Lung (tissue), 12 donors: Measurements from ENCODE around the gene UBR1. TPM values are rescaled to one million over a fixed set of nuclear protein-coding genes. Genes with fewer than 3 reads are reported as not detected.

Experiments used
- ATAC-seq: fragments of 200-7000 bp; cut with Tn5 transposase; one replicate; pipeline ENCODE4 v1.9.1; 2020; ENCODE audit warnings: moderate number of reproducible peaks; ENCODE audit not compliant: insufficient read depth, low FRiP score
- DNase-seq, 3 donors: peaks; one replicate each; pipeline ENCODE4 v3.0.0-alpha.2; 2013 to 2017
- H3K27ac ChIP-seq, 2 donors: one replicate each; pipeline ENCODE4 v1.5.1; 2013; ENCODE audit warnings: mild to moderate bottlenecking in 2 of 2, moderate library complexity in 2 of 2, control low read depth in 1 of 2, inconsistent platforms in 1 of 2, low read depth in 1 of 2, low read length in 1 of 2
- H3K27me3 ChIP-seq, 3 donors: one replicate each; pipeline ENCODE4 v1.5.1; 2013; ENCODE audit warnings: low read length in 2 of 3; ENCODE audit not compliant: control insufficient read depth in 3 of 3, insufficient read depth in 3 of 3
- H3K36me3 ChIP-seq, 4 donors: one replicate each; pipeline ENCODE4 v1.5.1; 2013; ENCODE audit warnings: low read length in 4 of 4, mild to moderate bottlenecking in 1 of 4, moderate library complexity in 1 of 4; ENCODE audit not compliant: control insufficient read depth in 4 of 4, insufficient read depth in 4 of 4
- H3K4me1 ChIP-seq, 5 donors: one replicate each; pipeline ENCODE4 v1.5.1; 2013; ENCODE audit warnings: low read length in 5 of 5, mild to moderate bottlenecking in 2 of 5, moderate library complexity in 1 of 5; ENCODE audit not compliant: control insufficient read depth in 5 of 5, insufficient read depth in 5 of 5
- H3K4me3 ChIP-seq: one replicate; pipeline ENCODE4 v1.5.1; 2013; ENCODE audit warnings: mild to moderate bottlenecking, control low read depth, moderate library complexity
- H3K9ac ChIP-seq, 2 donors: one replicate each; pipeline ENCODE4 v1.5.1; 2013; ENCODE audit warnings: low read length in 2 of 2, control low read depth in 1 of 2; ENCODE audit not compliant: insufficient read depth in 1 of 2
- H3K9me3 ChIP-seq, 4 donors: one replicate each; pipeline ENCODE4 v1.5.1; 2013; ENCODE audit warnings: low read length in 3 of 4, mild to moderate bottlenecking in 1 of 4, moderate library complexity in 1 of 4; ENCODE audit not compliant: control insufficient read depth in 4 of 4, insufficient read depth in 3 of 4
- WGBS, 2 donors: extraction: QIAGEN DNeasy Blood & Tissue Kit; methylation state at CpG; one replicate each; pipeline ENCODE4 v1.1.7; 2013; 5-methylcytosine and 5-hydroxymethylcytosine counted together
- polyA plus RNA-seq, 2 donors: library from polyadenylated mRNA; stranded (reverse); fragments of 200-250 nt; gene quantifications; one replicate each; pipeline ENCODE4 v1.2.1, GENCODE V29; 2013
- total RNA-seq, 2 donors: library from RNA; depleted of rRNA in 1 of 2; stranded (reverse); fragments of >200 nt in 1 of 2; gene quantifications; one replicate each; pipeline ENCODE4 v1.2.1, GENCODE V29; 2014 to 2021
- TF ChIP-seq, protein P1 (sequence below): IDR thresholded peaks from 2 replicates; pipeline ENCODE4 v1.5.1; 2012; ENCODE audit warnings: mild to moderate bottlenecking; ENCODE audit errors: control extremely low read depth, extremely low read depth
- donor health status: control.
- donor health status: control.
- donor health status: Bipolar disorder and iron deficiency.
- donor health status: healthy.
- donor health status: DM: yes; HTN: yes; CAD: no.

The UBR1 gene
- total and polyA plus RNA-seq, 4 donors, result 5.7 to 70.3 (median 17.2) TPM

DNA sequence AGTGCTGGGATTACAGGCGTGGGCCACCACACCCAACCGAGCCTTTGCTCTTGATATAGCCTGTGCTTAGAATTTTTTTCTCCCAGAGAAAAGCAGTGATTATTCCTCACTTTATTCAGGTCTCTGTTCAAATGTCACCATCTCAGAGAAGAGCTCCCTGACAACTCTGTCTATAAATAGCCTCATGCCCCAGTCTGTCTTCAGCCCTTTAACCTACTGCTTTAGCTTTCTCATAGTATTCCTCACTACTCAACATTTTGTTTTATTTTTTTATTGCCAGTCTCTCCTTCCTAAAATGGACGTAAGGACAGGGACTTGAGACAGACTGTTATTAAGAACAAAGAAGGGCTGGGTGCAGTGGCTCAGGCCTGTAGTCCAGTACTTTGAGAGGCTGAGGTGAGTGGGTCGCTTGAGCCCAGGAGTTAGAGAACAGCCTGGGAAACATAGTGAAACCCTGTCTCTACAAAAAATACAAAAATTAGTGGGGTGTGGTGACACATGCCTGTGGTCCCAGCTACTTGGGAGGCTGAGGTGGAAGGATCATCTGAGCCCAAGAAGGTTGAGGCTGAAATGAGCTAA, 106.5 kb downstream of the UBR1 start:
- Histone ChIP-seq H3K27me3 (no peaks in the 10 kb centered on the region), H3K27ac (no peak overlapping the region), H3K36me3 (peaks cover 15 to 25% (median 18%) of the 10 kb centered on the region in 4 donors), H3K9ac (no peak overlapping the region), H3K9me3 (no peaks in the 10 kb centered on the region), H3K4me1 (no peaks in the 10 kb centered on the region), H3K4me3 (no peak overlapping the region)
- TF ChIP-seq, protein P1, sequence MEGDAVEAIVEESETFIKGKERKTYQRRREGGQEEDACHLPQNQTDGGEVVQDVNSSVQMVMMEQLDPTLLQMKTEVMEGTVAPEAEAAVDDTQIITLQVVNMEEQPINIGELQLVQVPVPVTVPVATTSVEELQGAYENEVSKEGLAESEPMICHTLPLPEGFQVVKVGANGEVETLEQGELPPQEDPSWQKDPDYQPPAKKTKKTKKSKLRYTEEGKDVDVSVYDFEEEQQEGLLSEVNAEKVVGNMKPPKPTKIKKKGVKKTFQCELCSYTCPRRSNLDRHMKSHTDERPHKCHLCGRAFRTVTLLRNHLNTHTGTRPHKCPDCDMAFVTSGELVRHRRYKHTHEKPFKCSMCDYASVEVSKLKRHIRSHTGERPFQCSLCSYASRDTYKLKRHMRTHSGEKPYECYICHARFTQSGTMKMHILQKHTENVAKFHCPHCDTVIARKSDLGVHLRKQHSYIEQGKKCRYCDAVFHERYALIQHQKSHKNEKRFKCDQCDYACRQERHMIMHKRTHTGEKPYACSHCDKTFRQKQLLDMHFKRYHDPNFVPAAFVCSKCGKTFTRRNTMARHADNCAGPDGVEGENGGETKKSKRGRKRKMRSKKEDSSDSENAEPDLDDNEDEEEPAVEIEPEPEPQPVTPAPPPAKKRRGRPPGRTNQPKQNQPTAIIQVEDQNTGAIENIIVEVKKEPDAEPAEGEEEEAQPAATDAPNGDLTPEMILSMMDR, result no peak
- ATAC-seq, result no peak
- no peak for DNase-seq
- 93 to 99% methylated on average over 4 of the region's 4 CpGs for WGBS, 2 donors

DNA sequence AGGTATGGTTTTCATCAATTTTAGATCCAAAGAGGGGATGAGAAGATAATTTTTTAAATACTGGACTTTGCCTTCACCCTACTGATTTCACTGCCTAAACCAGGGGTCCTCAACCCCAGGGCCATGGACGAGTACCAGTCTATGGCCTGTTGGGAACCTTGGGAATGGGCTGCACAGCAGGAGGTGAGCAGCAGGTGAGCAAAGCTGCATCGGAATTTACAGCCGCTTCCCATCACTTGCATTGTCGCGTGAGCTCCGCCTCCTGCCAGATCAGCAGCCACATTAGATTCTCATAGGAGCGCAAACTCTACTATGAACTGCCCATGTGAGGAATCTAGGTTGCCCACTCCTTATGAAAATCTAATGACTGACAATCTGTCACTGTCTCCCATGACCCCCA, 109.0 kb downstream of the UBR1 start:
- H3K27ac ChIP-seq, result no peak overlapping the region
- no peaks in the 10 kb centered on the region for H3K9me3 ChIP-seq
- 95 to 96% methylated on average over 7 of the region's 7 CpGs for WGBS, 2 donors
- no peaks in the 10 kb centered on the region for H3K4me1 ChIP-seq
- ATAC-seq (no peak), DNase-seq (no peak)
- H3K4me3 ChIP-seq, result no peak overlapping the region
- no peak overlapping the region for H3K9ac ChIP-seq
- peaks cover 14 to 18% (median 15%) of the 10 kb centered on the region in 4 donors for H3K36me3 ChIP-seq
- H3K27me3 ChIP-seq, result no peaks in the 10 kb centered on the region
- TF ChIP-seq, protein P1, result no peak

DNA sequence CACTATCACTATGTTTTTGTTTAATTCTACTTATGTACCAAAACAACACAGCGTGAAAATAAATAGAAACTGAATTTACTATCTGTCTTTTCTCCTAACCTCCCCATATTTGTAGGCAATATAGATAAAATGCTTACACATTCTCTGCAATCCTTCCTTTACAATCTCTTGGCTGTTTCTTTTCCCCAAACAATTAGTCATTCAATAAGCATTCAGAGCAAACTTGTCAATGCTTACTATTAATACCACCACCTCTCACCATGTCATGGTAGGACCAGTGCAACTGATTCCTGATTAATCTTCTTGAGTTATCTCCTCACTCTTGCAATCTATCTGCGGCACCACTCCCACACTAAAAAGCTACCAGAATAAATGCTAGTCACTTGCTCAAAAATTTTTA, 111.3 kb downstream of the UBR1 start:
- H3K4me1 ChIP-seq, result no peaks in the 10 kb centered on the region
- no peak overlapping the region for H3K27ac ChIP-seq
- TF ChIP-seq, protein P1, result no peak
- H3K36me3 ChIP-seq, result peaks cover 12 to 23% (median 16%) of the 10 kb centered on the region in 4 donors
- no peak overlapping the region for H3K4me3 ChIP-seq
- DNase-seq (no peak), ATAC-seq (no peak)
- 97 to 98% methylated on average over 2 of the region's 2 CpGs for WGBS, 2 donors
- no peak overlapping the region for H3K9ac ChIP-seq
- H3K9me3 ChIP-seq, result no peaks in the 10 kb centered on the region
- no peaks in the 10 kb centered on the region for H3K27me3 ChIP-seq

DNA sequence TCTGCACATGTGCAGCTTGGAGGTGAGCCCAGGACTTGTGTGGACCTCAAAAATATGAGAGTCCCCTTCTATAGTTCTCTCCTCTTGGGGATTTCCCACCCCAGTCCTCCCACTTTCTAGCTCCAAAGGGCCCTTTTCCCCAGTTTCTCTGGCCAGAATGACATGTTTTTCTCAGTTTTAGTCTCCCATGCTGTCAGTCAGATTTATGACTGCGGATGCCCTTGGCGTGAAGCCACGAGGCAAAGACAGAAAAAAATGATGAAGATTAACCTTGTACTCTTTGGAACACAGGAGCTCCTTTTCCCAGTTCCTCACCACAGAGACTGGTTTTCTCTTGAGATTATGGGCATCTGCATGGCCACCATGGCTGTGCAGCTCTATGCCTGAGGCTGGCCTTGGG, 113.2 kb downstream of the UBR1 start:
- no peak for ATAC-seq
- WGBS, 2 donors, result 76 to 84% methylated on average over 3 of the region's 3 CpGs
- no peak overlapping the region for H3K4me3 ChIP-seq

More for the DNA sequence above, 113.2 kb downstream of the UBR1 start:
- TF ChIP-seq, protein P1, result no peak
- H3K4me1 ChIP-seq, result no peaks in the 10 kb centered on the region
- H3K9ac ChIP-seq, result no peak overlapping the region
- no peak for DNase-seq
- peaks cover 7 to 21% (median 19%) of the 10 kb centered on the region in 4 donors for H3K36me3 ChIP-seq
- H3K9me3 ChIP-seq, result no peaks in the 10 kb centered on the region
- no peaks in the 10 kb centered on the region for H3K27me3 ChIP-seq
- no peak overlapping the region for H3K27ac ChIP-seq
